GM19438 (cell line): ENCODE results near the gene FRK.
"Not testable (repeated sequence)": the region's sequence is repeated elsewhere in the genome, so short reads cannot be mapped to it uniquely, and the experiment has no call there.

Experiments
- ATAC-seq: cut with Tn5 transposase; IDR thresholded peaks from one replicate; pipeline ENCODE4 v1.9.1; 2021; ENCODE audit warnings: low read depth; ENCODE audit not compliant: unreplicated experiment

Gene FRK

DNA sequence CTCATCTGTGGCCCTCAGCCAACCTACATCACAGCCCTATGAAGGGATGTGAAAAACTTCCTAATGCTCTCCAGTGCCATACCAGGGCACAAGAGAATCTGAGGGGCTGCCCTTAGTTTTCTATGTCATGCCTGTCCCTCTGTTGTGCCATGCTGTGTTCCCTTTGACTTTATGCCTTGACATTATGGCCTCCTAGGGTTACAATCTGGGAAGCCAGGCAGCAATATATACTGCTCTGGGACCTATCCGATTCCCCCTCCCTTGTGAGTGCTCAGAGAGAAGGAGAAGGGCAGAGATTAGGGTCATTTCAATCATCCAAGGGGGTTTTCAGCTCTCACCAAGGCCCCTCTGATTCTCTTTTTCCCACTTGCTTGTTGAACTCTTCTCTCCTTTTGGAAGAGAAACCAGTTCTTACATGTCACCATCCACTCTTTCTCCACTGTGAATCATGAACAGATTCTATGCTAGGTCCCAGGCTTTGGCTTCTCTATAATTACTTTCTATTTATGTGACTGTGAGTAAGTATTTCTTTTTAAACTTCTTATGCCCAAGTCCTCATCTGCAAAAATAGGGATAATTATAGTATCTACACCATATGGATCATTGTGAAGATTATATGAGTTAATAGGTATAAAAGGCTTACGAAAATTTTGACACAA is 14.2 kb upstream of the FRK start:
- no peak for ATAC-seq

DNA sequence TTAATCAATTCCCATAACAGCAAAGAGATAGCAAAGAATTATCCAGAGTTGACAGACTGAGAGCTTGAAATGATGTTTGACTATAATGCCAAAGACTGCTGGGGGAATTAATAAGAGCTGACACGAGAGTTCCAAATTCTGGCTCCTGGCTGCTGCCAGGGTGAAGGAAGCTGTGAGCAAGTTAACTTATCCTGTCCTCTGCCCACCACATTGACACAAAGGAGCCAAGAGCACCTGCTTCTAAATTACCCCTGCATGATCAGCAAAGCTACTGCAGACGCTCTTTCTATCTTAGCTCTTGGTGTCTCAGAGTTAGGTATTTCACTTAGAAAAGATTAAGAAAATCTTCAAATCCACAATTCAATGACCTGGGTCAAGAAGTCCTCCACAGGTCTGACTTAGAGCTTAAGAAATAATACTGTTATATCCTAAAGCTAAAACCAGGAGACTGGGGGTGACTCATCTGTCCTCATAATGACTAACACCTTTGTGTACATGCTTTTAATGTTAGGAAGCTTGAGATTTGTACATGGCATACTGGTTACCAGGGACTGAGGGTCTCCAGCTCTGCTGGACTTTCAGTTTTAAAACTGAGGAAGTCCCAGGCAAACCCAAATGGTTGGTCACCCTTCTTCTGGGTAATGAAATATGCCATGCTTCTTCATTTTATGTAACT is 13.2 kb upstream of the FRK start:
- no peak for ATAC-seq

DNA sequence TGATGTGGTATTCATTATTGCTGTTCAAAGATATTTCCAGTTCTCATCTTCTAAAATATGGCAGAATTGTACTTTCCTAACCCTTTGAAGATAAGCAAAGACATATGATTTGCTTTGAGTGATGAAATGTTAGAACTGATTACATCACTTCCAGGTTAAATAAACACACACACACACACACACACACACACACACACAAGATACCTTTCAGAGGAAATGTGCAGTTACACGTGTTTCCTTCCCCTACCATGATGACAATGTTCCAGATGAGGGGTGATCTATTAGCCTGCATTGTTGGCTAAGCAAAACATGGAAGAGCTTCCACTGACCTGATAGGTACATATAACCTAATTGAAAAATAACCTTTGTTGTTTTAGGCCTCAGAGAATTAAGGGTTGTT is 11.7 kb upstream of the FRK start:
- ATAC-seq = no peak

DNA sequence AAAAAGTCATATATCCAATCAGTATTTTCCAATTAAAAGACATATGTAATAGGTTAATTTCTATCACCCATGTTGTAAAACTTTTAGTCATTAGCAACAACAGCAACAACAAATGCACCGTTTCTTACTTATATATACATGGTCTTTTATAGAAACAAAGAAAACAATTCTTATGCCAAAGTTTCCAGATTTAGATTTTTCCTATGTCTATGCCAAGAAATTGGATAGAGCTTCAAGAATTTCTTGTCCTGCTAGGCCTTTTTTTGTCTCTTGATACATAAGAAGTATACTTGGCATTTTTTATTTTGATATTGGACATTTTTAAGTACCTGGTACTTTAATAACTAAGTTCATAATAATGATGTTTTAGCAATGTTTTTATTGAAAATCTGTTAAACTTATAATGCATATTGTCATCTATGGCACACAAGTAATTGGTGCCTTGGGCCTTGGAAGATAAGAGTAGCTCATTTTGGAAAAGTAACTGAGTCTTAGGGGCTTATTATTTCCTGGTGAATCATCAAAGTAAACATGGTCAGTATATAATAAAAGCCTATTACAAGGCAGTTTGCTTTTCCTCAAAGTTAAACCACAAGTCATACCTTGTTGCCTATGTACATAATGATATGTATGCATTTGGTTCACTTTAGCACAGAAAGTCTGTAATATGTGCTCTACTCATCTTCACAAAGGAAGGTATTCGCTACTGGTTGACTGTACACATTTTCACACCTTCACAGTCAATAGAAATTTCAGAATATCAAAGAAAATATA is 10.1 kb upstream of the FRK start:
- no peak for ATAC-seq

DNA sequence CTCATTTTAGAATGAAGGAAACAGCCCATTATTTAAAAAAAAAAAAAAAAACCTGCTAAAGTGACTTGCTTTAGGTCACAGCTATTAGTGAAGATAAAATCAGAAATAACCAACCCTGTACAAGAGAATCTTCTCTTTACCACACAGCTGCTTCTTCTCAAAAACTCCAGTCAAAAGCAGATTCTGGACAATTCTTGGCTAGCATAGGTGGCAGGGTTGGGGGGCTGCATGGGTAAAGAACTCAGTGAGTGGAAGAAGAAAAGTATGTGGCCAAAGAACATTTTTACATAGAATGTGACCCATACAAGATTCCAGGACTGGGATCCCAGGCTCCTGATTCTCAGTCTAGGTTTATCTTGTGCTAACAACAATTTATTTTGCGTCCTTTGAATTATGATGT is 9.4 kb upstream of the FRK start:
- no peak for ATAC-seq

DNA sequence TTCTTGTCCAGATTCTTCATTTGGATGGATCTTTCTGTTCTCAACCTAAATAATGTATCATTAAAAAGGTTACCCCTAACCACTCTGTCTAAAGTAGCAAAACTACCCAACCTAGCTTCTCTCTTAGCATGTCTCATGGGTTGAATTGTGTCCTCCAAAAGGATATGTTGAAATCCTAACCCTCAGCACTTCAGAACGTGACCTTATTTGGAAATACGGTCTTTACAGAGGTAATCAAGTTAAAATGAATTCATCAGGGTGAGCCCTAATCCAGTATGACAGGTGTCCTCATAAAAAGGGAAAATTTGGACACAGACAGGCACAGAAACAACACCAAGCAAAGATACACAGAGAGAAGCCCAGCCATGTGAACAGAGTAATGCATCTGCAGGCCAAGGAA is 6.1 kb upstream of the FRK start:
- ATAC-seq = no peak

DNA sequence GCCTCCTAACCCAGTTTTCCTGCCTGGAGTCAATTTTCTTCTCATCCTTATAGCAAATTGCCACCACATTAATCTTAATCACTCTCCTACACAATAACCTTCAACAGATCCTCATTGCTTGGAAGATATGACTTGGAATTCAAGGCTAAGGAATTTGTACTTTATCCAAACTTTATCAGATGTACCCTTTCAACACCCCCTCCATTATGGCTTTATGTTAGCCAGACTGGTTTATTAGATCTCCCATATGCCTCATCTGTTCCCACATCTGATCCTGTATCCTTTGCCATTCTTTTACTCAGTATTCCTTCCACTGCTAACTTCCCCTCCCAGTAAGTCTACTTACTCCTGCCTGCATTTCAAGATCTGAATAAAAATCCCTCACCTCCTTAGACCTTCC is 4.0 kb upstream of the FRK start:
- ATAC-seq = no peak

DNA sequence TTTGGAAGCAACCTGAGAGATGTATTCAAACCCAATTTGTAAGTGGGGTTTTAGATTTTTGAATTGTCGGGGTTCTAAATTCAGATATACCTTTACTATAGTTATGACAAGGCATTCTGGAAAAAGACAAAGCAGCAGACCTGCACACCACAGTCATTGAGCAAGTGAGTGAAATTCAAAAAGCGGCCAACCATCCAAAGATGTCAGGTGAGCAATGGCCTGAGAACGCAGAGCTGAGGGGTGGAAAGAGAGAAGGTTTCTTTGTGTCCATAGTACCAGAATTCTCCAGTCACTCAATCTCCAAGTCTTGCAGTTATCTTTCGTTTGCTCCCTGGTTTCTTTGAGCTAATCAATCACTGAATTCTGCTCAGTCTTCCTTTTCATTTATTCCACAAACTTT is 1.8 kb upstream of the FRK start:
- no peak for ATAC-seq

DNA sequence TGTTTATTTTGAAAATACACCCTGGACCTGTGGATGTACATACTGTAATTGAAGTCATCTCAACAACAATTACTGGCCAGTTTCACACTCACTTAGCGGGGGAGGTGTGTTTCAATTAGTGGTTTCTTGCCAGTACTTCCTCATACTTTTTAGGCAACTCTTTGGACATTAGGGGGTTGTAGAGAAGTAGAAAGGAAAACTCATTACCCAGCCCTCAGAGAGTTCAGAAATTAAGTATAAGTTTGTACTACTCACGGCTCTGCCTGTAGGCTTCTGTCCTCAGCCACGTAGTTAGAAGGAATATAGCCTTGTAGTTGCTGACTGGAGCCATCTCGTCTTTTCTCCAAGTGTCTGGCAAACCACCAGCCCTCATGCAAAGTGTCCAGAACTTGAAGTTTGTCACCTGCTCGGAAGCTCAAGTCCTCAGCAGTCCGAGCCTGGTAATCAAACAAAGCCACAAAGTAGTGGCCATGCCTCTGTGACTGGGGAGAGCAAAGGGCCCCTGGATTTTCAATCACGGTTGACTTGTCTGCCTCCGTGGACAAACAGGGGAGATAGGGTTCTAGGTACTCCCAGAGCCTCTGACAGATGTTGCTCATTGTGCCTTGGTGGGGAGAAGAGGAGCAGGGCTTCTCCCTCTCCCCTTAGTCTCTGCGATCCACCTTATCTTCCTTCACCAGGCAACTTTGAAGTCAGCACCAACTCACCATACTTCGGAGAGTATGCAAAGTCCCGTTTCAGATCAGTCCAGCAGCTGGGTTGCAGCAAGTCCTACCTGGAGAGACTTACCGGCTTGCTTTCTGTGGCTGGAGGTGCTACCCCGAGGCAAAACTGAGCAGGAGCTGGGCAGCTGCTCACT is 749 bp downstream of the FRK start:
- ATAC-seq = peak; percentile 70

DNA sequence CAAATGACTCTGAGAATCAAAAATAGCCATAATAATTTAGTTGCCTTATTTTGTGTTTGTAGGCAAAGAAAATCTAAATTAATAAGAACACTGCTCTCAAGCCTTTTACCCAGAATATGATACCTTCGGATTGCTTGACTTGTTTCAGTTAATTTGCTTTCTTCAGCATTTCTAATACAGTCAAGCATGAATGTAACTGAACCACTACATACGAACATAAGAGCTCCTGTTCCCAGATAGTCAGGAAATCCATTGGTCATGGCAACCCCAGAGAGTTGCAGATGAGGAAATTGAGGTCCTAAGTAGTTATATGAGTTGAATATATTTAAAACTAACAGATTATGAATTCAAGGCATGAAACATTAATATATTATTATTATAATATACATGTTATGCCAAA is 2.9 kb downstream of the FRK start:
- ATAC-seq = no peak

DNA sequence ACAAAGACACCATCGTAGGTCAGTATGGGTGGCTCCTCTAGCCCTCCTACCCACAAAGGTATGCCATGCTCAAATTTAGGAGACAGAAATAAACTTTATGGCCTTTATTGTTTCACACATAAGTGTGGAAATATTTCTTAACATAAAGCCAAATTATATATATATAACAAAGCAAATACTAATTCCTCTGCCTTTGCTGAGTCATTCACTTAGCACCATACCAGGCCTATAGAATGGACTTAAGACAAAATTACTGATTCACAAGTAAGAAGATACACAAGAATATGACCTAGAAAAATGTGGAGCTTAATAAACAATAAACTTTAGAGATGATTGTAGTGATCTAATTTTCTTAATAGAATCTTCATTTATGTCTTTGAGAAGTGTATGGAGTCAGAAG is 5.2 kb downstream of the FRK start:
- no peak for ATAC-seq

DNA sequence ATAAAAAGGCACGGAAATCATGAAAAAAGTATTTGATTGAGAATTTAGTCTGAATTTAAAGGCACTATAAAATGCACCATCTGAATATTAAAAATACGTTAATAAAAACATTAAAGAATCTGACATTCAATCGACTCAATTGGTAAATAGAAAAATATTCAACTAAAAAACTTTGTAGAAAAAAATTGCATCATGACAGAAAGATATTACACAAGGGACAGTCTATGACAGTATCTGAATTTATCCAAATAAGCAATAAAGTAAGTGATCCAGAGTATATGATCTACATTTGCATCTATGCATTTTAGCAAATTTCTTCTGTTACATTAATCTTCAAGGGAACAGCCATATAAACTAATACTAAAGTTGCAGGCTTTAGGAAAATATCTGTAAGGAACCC is 9.4 kb downstream of the FRK start:
- no peak for ATAC-seq

DNA sequence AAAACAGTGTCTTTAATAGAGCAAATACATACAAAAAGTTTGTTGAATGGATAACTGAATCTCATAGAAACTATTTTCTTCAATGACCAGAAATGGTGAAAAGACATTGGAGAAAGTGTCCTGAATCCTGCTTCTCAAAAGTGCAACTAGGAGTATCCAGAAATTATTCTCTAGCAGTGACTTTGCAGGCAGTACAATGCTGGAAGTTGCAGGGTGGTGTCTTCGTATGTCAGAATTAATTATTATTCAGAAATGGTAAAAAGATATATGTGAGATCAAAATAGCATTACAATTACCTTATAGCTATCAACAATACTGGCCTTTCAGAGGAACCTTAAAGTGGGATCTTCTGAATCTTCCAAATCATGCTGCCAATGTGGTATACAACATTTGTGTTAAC is 10.0 kb downstream of the FRK start:
- ATAC-seq = no peak

DNA sequence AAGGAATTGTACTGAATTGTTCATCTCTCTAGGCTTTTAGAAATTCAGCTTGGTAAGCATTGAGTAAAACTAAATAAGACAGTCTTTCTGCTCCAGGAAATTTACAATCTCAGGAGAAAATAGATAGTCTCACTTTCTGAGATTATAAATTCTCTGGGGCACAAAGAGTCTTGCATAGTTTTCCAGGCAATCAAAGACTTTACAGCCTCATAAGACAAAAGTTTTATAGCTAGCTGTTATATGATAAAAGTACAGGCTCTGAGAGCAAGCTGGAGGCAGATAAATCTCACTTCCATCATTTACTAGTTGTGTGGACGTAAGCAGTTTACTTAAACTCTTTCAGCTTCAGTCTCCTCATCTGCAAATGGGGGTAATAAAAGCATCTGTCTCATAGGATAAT is 11.4 kb downstream of the FRK start:
- no peak for ATAC-seq

DNA sequence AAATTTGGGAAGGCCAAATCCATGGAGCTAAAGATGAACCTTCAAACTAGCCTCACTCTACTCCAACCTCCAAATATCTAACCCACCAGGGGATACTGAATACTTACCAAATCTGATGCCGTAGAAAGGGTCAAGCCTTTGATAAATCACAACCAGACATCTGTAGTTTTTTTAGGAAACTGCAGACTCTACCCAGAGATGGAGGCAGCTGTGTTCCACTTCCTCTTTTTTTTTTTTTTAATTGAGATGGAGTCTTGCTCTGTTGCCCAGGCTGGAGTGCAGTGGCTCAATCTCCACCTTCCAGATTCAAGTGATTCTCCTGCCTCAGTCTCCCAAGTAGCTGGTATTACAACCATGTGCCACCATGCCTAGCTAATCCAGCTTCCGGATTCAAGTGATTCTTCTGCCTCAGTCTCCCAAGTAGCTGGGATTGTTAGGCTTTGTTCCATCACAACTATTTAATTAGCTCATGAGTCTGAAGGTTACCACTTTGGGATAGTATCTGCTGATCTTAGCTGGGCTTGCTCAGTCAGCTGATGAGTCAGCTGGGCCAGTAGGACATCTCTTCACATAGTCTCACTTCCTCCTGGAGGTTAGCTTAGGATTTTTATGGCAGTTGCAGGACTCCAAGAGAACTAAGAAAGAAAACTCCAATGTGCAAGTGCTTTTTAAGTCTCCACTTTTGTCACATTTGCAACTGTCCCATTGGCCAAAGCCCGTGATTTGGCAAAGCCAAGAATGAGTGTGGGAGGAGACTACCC is 13.3 kb downstream of the FRK start:
- ATAC-seq = peak; percentile 82

DNA sequence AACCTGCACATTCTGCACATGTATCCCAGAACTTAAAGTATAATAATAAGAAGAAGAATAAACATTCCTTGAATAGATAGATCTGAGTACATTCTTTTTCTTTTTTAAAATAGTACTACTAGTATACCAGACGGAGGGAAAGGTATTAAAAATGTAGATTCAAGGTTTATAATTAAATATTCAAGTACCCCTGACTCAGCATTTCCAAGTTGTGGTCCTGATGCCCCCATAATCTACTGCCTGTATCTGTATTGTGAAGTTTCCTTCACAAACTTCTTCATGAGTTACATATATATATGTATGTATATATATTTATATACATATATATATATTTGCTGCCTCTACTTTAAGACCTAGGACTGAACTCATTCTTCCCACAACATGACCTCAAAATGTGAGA is 14.0 kb downstream of the FRK start:
- no peak for ATAC-seq

DNA sequence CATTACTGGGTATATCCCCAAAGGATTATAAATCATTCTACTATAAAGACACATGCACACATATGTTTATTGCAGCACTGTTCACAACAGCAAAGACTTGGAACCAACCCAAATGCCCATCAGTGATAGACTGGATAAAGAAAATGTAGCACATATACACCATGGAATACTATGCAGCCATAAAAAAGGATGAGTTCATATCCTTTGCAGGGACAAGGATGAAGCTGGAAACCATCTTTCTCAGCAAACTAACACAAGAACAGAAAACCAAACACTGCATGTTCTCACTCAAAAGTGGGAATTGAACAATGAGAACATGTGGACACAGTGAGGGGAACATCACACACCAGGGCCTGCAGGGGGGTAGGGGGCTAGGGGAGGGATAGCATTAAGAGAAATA is 14.4 kb downstream of the FRK start:
- not testable (repeated sequence) for ATAC-seq

DNA sequence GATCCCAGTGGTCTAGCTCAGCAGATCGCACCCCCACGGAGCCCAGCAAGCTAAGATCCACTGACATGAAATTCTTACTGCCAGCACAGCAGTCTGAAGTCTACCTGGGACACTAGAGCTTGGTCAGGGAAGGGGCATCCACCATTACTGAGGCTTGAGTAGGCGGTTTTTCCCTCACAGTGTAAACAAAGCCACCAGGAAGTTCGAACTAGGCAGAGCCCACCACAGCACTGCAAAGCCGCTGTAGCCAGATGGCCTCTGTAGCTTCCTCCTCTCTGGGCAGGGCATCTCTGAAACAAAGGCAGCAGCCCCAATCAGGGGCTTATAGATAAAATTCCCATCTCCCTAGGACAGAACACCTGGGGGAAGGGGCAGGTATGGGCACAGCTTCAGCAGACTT is 18.8 kb downstream of the FRK start:
- no peak for ATAC-seq

DNA sequence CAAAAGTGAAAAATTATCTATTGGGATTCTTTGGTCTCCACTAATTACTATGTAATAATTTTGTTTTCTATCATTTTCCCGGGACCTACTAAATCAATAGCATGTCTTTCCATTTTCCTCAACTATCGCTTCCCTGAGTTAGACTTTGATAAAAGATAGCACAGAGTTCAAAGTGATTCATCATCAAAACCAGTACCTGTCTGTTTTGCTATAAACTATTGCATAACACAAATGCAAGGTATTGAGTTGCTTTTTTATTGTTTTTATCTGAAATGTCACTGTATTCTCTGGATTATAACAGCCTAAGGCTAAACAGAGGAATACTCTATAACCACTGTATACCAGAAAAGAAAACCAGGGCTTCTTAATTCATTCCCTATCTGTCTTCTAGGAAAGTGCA is 19.7 kb downstream of the FRK start:
- ATAC-seq = no peak

DNA sequence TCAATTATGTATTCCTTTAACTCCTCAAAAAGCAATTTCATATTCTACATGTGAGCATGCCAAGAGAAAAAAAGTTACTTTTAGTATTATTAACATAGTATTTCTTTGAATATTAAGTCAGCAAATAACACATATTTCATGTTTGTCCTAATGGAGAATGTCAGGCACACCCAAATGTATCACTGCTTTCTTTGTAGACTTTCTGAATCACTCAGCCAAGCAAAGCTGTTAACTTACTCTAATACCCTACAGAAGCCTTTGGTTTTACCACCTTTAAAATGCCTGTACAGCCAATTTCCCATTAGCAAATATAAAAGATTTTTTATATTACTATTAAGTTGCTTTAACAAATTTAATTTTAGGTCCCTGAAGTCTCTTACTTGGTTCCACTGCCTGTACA is 23.8 kb downstream of the FRK start:
- ATAC-seq = no peak
